ENCODE results near the gene KCNG2.

GRCh38 chr18:79780547-79780946 is 17.2 kb upstream of the KCNG2 start:
- TF ChIP-seq JUND (CRISPR knock-in tag; IDR thresholded peaks at IDR 0.05) (no peak), ZNF710 (CRISPR knock-in tag; IDR thresholded peaks at IDR 0.05; ENCODE audit: borderline replicate concordance) (no peak), ZFP36L1 (CRISPR knock-in tag; IDR thresholded peaks at IDR 0.05) (no peak), KLF11 (CRISPR knock-in tag; IDR thresholded peaks at IDR 0.05) (no peak), GABPB1 (CRISPR knock-in tag; IDR thresholded peaks at IDR 0.05) (no peak), SRF (IDR thresholded peaks at IDR 0.05; ENCODE audit: low read depth, low read length) (no peak), RFXAP (CRISPR knock-in tag; IDR thresholded peaks at IDR 0.05; ENCODE audit: borderline replicate concordance) (no peak), ZNF720 (CRISPR knock-in tag; IDR thresholded peaks at IDR 0.05) (no peak), TGIF2 (CRISPR knock-in tag; IDR thresholded peaks at IDR 0.05) (no peak), DNMT1 (CRISPR knock-in tag; IDR thresholded peaks at IDR 0.05) (no peak), RNF2 (conservative IDR thresholded peaks at IDR 0.05; ENCODE audit: low read depth) (no peak)

Data from HepG2 (cell line).